HepG2 (cell line): ENCODE results near the gene NCS1. TPM values are rescaled to one million over a fixed set of nuclear protein-coding genes. Genes with fewer than 3 reads are reported as not detected.

Experiments used
- ATAC-seq: fragments of 200-7000 bp; cut with Tn5 transposase; 3 replicates; pipeline ENCODE4 v1.9.1; 2020; ENCODE audit warnings: mild to moderate bottlenecking, moderate library complexity
- BruUV-seq: library from RNA; stranded (reverse); fragments of 400-500 nt; replicated peaks from 2 replicates; lab custom pipeline; 2021; lab: Mats Ljungman, UMichigan
- CTCF ChIA-PET: fragments of 300-600 bp; formaldehyde crosslinking; extraction: SDS; loops from one replicate; lab custom pipeline; 2021; ENCODE audit warnings: low total read pairs, inconsistent platforms, low intra/inter-chr PET ratio; lab: Yijun Ruan, JAX
- POLR2A ChIA-PET: fragments of 350-600 bp; sonication (Branson Sonifier 250); formaldehyde crosslinking; loops from one replicate; lab custom pipeline; 2020; ENCODE audit warnings: antibody characterized with exemption, inconsistent platforms; lab: Yijun Ruan, JAX
- DNase-seq: peaks from one replicate; pipeline ENCODE4 v3.0.0-alpha.2; 2015; ENCODE audit warnings: low spot score
- FAIRE-seq: peaks from 3 replicates; lab custom pipeline; 2011; peaks lifted over from hg19 to GRCh38; lab: Jason Lieb, UNC
- H2AFZ ChIP-seq: one replicate; pipeline ENCODE4 v1.6.1; 2011; ENCODE audit warnings: low read length, inconsistent platforms
- H3K27ac ChIP-seq: fragments of 300-600 bp; 3 replicates; pipeline ENCODE4 v1.8.0; 2011; ENCODE audit warnings: mixed run types, mild to moderate bottlenecking, mixed read lengths, low read length, inconsistent platforms; ENCODE audit not compliant: insufficient read depth; ENCODE audit errors: extremely low read length
- H3K27me3 ChIP-seq, 2 experiments: fragments of 200-600 bp in 1 of 2; 2 replicates in 1 of 2; 3 replicates in 1 of 2; pipeline versions ENCODE4 v1.6.0 to v1.8.0; 2011; ENCODE audit warnings: low read length in 2 of 2, mild to moderate bottlenecking in 2 of 2, moderate library complexity in 2 of 2, inconsistent platforms in 1 of 2; ENCODE audit not compliant: insufficient read depth in 2 of 2, control insufficient read depth in 1 of 2
- H3K36me3 ChIP-seq, 2 experiments: fragments of 200-600 bp in 1 of 2; replicated peaks in 1 of 2; 2 replicates in 1 of 2; 3 replicates in 1 of 2; pipeline versions ENCODE4 v1.5.1 to v1.8.0; 2011; ENCODE audit warnings: low read length in 2 of 2, inconsistent platforms in 1 of 2; ENCODE audit not compliant: insufficient read depth in 2 of 2, control insufficient read depth in 1 of 2
- H3K4me1 ChIP-seq: 2 replicates; pipeline ENCODE4 v1.5.1; 2012; ENCODE audit warnings: low read length, inconsistent platforms; ENCODE audit not compliant: insufficient read depth
- H3K4me2 ChIP-seq: 2 replicates; pipeline ENCODE4 v1.6.0; 2011; ENCODE audit warnings: low read depth, low read length, inconsistent platforms
- H3K4me3 ChIP-seq, 3 experiments: fragments of 200-600 bp in 1 of 3; sonication (generic), shearing (Covaris generic) in 1 of 3; replicated peaks in 1 of 3; 2 replicates each; pipeline ENCODE4 v1.5.1; 2011 to 2016; ENCODE audit warnings: low read length in 3 of 3, inconsistent platforms in 2 of 3, low read depth in 2 of 3, mild to moderate bottlenecking in 2 of 3, control low read depth in 1 of 3, mixed read lengths in 1 of 3; ENCODE audit not compliant: insufficient read depth in 1 of 3
- H3K79me2 ChIP-seq: one replicate; pipeline ENCODE4 v1.6.1; 2011; ENCODE audit warnings: low read length, inconsistent platforms; ENCODE audit not compliant: insufficient read depth
- H3K9ac ChIP-seq: 2 replicates; pipeline ENCODE4 v1.6.0; 2011; ENCODE audit warnings: mild to moderate bottlenecking, low read depth, low read length, inconsistent platforms; ENCODE audit not compliant: insufficient read depth
- H3K9me3 ChIP-seq: 2 replicates; pipeline ENCODE4 v1.5.1; 2012; ENCODE audit warnings: mild to moderate bottlenecking, low read length
- H4K20me1 ChIP-seq: 2 replicates; pipeline ENCODE4 v1.6.0; 2011; ENCODE audit warnings: inconsistent platforms, mild to moderate bottlenecking, low read length, moderate library complexity; ENCODE audit not compliant: insufficient read depth
- EHMT2 ChIP-seq: fragments of 200-600 bp; sonication (generic); IDR thresholded peaks from 2 replicates; pipeline ENCODE4 v1.7.0; 2017; ENCODE audit warnings: antibody characterized with exemption, low read depth, low read length, borderline replicate concordance
- ELF4 ChIP-seq: sonication (generic); formaldehyde crosslinking; IDR thresholded peaks from 2 replicates; pipeline ENCODE4 v1.5.0; 2020; ENCODE audit warnings: missing genetic modification reagents, mild to moderate bottlenecking, moderate library complexity, borderline replicate concordance
- KLF12 ChIP-seq: sonication (generic); formaldehyde crosslinking; IDR thresholded peaks from 2 replicates; pipeline ENCODE4 v1.4.0; 2020; ENCODE audit warnings: missing genetic modification reagents, borderline replicate concordance
- LCORL ChIP-seq, 2 experiments: fragments of 450-650 bp in 1 of 2; sonication (generic) in 1 of 2; formaldehyde crosslinking in 1 of 2; IDR thresholded peaks; 2 replicates each; pipeline versions ENCODE4 v1.5.0 to v1.6.1; 2017 to 2020; ENCODE audit warnings: antibody characterized with exemption in 1 of 2, missing genetic modification reagents in 1 of 2
- MXI1 ChIP-seq: IDR thresholded peaks from 3 replicates; pipeline ENCODE4 v1.6.1; 2012; ENCODE audit warnings: low read depth, low read length, inconsistent platforms, borderline replicate concordance
- NR3C1 ChIP-seq: sonication (generic); formaldehyde crosslinking; IDR thresholded peaks from 2 replicates; pipeline ENCODE4 v1.4.0; 2020; ENCODE audit warnings: missing genetic modification reagents
- SRSF1 ChIP-seq: fragments of 200-400 bp; formaldehyde crosslinking; optimal IDR thresholded peaks from 2 replicates; pipeline ENCODE3; 2017; ENCODE audit warnings: mild to moderate bottlenecking, low read depth, low read length, moderate library complexity
- ZNF605 ChIP-seq: sonication (generic); formaldehyde crosslinking; IDR thresholded peaks from 2 replicates; pipeline ENCODE4 v1.8.0; 2022; ENCODE audit warnings: mild to moderate bottlenecking, missing genetic modification reagents
- ZNF75D ChIP-seq: sonication (generic); formaldehyde crosslinking; IDR thresholded peaks from 2 replicates; pipeline ENCODE4 v1.8.1; 2023; ENCODE audit warnings: missing genetic modification reagents, mild to moderate bottlenecking, borderline replicate concordance
- WGBS: methylation state at CpG from one replicate; pipeline ENCODE4 v1.1.6; 2017; ENCODE audit warnings: low lambda C conversion rate; 5-methylcytosine and 5-hydroxymethylcytosine counted together
- in situ Hi-C: cut with HindIII; loops from 2 replicates; pipeline ENCODE4 v1.10.0; 2017; ENCODE audit warnings: low pct_unique_long_range_greater_than_20kb; ENCODE audit not compliant: extremely low pct_ligation_motif_present
- intact Hi-C: fragments of 100-400 bp; cut with micrococcal nuclease; formaldehyde crosslinking; loops from one replicate; pipeline ENCODE4 v1.10.0; 2022; ENCODE audit not compliant: unreplicated experiment
- polyA plus RNA-seq, 8 experiments: library from polyadenylated mRNA; depleted of rRNA in 3 of 8; stranded (reverse) in 7 of 8; unstranded in 1 of 8; fragments of >200 nt; fragmentation: Illumina TruSeq in 4 of 8; extraction: Trizol in 4 of 8; gene quantifications; 2 replicates each; pipeline versions ENCODE4 v1.2.1 to v1.2.3, GENCODE V29; 2011 to 2016; ENCODE audit warnings: low read depth in 4 of 8, missing spikeins in 1 of 8, mixed read lengths in 1 of 8; ENCODE audit not compliant: insufficient read depth in 1 of 8
- total RNA-seq, 5 experiments: library from RNA; depleted of rRNA; stranded (reverse); fragments of >200 nt; fragmentation: Illumina TruSeq; extraction: Trizol; gene quantifications; 2 replicates each; pipeline ENCODE4 v1.2.3, GENCODE V29; 2016; ENCODE audit warnings: low read depth in 1 of 5
- TF ChIP-seq, protein P1 (sequence below): sonication (generic); formaldehyde crosslinking; IDR thresholded peaks from 2 replicates; pipeline ENCODE4 v1.4.0; 2020; ENCODE audit warnings: missing genetic modification reagents, borderline replicate concordance

The NCS1 gene
- total and polyA plus RNA-seq, 2 of the 13 experiments (the other 11 are each of a cell fraction or from before 2014, with no cell fraction given): 4.7 to 6.1 TPM

DNA sequence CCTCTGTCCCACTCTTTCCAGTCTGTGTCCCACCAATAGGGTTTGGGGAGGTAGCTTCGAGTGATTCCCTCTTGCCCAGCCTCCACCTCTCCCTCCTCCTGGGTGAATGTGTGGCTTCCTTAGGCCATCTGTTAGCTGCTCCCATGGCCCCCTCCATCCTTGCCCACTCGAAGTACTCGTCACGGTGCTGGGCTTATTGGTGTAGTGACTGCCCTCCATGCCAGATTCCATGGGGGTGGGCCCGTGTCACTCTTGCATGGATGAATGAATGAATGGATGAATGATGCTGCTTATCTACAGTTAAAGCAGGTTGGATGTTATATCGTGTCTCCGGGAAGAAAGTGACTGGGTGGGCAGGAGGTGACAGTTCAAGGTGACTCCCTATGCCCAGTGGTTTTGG is 112.5 kb downstream of the NCS1 start:
- BruUV-seq: no TSS peak
- Histone ChIP-seq H3K27me3 (peaks cover 9 to 56% of the 10 kb centered on the region in 2 experiments; a peak in 4 of 5 replicates), H3K79me2 (no peaks in the 10 kb centered on the region), H3K9me3 (no peaks in the 10 kb centered on the region), H3K4me3 (no peak overlapping the region), H2AFZ (no peak overlapping the region), H3K27ac (no peak overlapping the region), H3K36me3 (no peaks in the 10 kb centered on the region), H3K4me2 (no peak overlapping the region), H4K20me1 (no peaks in the 10 kb centered on the region), H3K9ac (no peak overlapping the region), H3K4me1 (no peaks in the 10 kb centered on the region)
- no peak for TF ChIP-seq ZNF75D (CRISPR knock-in tag)
- no peak for TF ChIP-seq KLF12 (CRISPR knock-in tag)
- TF ChIP-seq MXI1: no peak
- no peak for TF ChIP-seq ELF4
- TF ChIP-seq, protein P1, sequence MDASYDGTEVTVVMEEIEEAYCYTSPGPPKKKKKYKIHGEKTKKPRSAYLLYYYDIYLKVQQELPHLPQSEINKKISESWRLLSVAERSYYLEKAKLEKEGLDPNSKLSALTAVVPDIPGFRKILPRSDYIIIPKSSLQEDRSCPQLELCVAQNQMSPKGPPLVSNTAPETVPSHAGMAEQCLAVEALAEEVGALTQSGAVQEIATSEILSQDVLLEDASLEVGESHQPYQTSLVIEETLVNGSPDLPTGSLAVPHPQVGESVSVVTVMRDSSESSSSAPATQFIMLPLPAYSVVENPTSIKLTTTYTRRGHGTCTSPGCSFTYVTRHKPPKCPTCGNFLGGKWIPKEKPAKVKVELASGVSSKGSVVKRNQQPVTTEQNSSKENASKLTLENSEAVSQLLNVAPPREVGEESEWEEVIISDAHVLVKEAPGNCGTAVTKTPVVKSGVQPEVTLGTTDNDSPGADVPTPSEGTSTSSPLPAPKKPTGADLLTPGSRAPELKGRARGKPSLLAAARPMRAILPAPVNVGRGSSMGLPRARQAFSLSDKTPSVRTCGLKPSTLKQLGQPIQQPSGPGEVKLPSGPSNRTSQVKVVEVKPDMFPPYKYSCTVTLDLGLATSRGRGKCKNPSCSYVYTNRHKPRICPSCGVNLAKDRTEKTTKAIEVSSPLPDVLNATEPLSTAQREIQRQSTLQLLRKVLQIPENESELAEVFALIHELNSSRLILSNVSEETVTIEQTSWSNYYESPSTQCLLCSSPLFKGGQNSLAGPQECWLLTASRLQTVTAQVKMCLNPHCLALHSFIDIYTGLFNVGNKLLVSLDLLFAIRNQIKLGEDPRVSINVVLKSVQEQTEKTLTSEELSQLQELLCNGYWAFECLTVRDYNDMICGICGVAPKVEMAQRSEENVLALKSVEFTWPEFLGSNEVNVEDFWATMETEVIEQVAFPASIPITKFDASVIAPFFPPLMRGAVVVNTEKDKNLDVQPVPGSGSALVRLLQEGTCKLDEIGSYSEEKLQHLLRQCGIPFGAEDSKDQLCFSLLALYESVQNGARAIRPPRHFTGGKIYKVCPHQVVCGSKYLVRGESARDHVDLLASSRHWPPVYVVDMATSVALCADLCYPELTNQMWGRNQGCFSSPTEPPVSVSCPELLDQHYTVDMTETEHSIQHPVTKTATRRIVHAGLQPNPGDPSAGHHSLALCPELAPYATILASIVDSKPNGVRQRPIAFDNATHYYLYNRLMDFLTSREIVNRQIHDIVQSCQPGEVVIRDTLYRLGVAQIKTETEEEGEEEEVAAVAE (CRISPR knock-in tag): no peak
- TF ChIP-seq EHMT2: no peak
- TF ChIP-seq NR3C1 (CRISPR knock-in tag): no peak
- TF ChIP-seq LCORL (IDR thresholded peaks at IDR 0.05): no peak
- no peak for TF ChIP-seq LCORL (CRISPR knock-in tag; IDR thresholded peaks at IDR 0.05)
- no peak for TF ChIP-seq SRSF1
- no peak for TF ChIP-seq ZNF605 (CRISPR knock-in tag)
- in situ Hi-C loops: no loop called here
- no peak for DNase-seq
- ChIA-PET CTCF (no interaction called here), POLR2A (no interaction called here)
- no peak for FAIRE-seq
- WGBS: 2% methylated on average over 6 of the region's 7 CpGs
- no peak for ATAC-seq
- intact Hi-C loops: loop anchor here (1.0 kb wide), 1 partner anchor 24 kb away; no protein-coding TSS in a partner anchor
